GM21381 (cell line): ENCODE data around the gene MAPK8.

Experiments used
- ATAC-seq: cut with Tn5 transposase; IDR thresholded peaks from one replicate; pipeline ENCODE4 v1.9.1; 2021; ENCODE audit warnings: mild to moderate bottlenecking, moderate library complexity; ENCODE audit not compliant: unreplicated experiment

MAPK8 gene

DNA sequence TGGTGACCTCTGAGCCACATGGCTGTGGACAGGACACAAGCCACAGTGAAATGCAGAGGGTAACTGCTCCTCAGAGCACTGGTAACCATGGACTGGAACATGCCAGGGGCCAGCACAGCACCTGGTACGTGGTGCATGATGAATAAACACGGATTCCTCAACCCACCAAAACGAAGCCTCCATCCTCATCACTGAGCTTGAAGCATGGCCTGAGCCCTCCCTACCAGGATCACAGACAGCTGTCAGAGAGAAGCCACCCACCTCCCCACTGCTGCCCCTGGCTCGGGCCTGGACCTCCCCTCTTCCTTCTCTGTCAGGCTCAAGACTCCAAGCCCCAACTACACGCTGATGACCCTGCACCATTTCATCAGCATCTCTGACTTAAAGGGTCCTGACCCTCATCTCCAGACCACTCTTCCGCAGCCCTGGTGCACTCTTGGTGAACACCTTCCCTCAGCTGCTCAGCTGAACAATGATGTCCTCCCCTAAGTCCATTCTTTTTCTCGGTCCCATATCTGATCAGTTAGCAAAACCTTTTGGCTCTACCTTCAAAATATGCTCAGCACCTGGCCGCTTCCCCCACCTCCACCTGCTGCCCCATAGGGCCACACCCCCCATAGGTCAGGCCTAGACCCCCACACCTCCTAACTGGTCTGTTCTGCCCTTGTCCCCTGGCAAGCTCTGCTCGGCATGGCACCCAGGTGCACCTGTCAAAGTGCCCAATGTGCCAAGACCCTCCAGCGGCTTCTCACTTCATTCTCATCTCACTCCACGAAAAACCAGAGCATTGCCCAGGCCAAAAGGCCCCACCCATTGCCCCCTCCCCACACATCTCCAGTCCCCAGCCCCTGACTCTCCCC lies 141.1 kb downstream of the MAPK8 start:
- ATAC-seq = no peak

DNA sequence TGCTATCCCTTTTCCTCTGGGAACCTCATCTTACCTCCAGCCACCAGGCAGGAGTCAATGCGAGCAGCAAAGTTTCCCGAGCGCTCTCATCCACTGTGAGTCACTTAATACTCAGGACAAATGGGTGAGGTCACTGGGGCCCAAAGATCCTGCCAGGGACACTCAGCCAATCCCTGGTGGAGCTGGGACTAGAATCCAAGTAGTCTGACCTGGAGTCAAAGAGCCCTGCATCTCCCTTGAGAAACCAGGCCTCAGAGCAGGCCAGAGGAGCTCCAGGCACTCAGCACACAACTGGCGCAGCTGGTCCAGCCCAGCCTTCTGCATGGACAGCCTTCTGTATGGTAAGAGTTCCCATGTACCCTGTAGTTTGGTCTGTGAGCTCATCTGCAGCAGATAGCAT lies 142.3 kb downstream of the MAPK8 start:
- no peak for ATAC-seq

DNA sequence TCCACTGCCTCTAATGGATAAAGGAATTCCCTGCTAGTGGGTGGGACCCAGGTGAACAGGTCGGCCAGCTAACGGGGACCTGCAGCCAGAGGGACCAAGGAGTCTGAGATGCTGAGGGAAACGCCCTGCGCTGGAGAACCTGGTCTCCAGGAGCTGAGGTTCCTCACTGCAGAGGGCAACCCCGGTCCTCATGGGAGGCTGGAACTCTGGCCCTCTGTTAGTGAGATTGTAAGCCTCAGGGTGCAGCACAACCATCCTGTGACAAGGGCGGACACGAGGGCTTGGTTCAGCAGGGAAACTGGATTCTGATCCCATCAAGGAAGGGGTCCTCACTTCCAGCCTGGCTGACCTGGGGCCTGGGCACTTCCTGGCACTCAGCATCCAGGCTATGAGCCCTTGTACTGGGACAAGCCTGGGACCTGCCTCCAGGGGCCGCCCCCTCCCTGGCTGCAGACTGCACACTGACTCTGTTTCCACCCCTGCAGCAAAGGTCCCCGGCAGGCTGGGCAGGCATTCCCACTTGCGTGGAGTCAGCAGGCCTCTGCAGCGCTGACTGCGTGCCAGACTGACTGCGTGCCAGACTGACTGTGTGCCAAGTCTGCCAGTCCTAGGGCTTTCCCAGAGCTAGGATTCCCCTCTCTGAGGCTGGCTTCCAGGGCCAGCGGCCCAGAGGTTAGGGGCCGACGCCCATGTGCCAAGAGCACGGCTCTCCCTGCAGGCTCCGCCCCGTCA lies 143.2 kb downstream of the MAPK8 start:
- no peak for ATAC-seq

DNA sequence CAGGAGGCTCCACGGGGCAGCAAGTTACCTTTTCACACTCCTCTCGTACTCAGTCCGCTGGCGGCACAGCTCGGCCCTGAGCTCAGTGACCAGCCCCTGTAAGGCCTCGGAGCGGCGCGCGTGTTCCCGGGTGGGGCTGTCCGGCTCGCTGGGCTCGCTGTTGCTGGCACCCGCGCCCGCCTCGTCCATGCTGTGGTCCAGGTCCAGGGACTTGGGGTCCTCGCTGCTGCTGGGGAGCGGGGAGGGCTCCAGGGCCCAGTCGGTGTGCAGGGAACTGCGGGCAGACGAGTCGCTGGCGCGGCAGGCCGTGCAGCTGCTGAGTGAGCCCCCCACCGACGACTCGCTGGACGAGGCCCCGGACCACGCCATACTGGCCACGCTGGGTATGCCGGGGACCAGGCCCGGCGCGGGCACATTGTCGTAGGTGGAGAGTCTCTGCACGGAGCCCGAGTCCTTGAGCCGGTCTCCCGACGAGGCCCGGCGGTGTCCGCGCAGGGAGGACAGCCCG lies 143.8 kb downstream of the MAPK8 start:
- no peak for ATAC-seq

DNA sequence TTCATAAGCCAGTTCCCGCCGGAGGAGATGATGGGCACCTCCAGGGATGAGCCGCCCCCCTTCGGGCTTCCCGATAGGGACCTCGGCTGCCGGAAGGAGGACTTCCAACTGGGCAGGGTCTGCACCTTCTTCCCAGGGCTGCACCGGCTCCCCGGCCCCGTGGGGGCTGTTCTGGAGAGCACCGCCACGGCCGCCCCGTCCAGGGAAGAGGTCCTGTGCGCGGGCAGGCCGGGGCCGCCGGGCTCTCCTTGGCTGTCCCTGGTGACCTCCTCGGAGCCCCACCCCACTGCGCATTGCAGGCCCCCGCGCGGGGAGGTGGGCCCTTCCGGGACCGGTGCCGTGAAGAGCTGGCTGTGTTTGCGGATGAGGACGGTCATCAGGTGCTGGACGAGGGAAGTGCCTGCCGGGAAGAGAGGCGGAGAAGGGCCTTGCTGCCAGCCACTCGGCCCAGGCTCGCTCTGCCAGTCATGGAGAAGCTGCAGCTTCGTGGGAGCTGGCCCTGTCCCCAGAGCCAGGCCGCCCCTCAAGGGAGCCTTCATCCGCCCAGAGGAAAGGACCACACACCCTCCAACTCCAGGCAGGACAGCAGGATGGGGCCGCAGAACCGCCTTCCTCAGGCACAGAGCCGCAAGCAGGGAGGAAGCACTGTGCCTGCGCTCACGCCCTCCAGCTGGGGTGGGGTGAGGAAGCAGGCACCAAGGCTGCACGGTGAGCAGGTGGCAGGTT lies 144.4 kb downstream of the MAPK8 start:
- no peak for ATAC-seq

DNA sequence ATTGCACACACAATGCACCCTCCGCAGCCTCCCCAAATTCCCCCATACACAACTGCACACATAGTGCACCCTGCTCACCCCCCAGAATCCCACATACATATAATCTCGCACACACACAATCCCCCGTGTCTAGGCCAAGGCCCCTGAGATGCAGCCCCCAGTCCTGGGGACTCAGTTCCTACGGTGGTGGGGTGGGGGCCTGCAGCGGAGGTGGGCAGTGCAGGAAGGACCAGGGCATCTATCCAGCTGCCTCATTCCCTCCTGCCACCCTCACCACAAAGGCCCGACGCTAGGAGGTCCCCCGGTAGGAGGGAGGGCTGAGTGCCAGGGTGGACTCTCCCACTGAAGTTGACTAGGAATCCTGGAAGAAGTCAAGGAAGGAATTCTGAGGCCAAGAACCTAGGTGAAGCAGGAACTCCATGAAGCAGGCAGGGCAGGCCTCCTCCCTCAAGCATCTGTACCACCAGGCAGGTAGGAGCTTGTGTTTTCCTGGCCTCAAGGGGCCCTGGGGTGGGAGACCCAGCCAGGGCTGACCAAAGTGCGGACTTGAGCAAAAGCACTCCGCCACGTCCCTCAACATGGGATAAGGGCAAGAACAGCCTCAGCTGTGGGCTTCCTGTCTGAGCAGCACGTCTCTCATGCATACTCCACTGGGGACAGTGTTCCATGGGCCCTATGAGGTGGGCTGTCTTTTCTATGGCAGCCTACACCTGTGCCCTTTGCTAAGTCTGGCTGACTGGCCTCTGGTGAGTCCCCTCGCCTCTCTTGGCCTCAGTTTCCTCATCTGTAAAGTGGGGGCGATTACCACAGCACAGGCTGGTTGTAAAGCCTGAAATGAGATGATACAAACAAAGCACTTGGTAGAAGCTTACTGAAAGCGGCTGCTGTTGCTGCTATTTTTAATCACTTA lies 145.7 kb downstream of the MAPK8 start:
- ATAC-seq = no peak

DNA sequence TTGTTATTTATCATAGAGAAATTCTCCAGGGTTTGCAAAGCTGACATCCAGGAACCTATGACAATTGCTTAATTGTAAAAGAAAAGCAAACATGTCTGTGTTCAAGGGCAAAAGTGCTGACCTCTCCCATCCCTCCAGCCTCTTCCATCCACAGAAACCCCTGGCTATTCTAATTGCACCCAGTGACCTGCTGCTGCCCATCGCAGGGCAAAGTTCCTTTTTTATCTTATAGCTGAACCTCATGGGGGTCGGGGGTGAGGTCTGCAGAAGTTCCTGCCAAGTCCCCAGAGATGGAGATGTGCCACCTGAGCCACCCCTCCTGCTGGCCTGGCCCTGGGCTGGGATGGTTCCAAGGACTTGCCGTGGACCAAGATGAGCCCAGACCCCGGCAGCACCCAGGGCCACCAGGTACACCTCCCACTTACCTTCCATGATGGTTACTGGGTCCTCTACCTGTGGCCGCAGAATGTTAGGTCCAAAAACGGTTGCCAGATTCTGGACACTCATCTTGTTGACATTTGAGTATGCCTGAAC lies 146.5 kb downstream of the MAPK8 start:
- no peak for ATAC-seq

DNA sequence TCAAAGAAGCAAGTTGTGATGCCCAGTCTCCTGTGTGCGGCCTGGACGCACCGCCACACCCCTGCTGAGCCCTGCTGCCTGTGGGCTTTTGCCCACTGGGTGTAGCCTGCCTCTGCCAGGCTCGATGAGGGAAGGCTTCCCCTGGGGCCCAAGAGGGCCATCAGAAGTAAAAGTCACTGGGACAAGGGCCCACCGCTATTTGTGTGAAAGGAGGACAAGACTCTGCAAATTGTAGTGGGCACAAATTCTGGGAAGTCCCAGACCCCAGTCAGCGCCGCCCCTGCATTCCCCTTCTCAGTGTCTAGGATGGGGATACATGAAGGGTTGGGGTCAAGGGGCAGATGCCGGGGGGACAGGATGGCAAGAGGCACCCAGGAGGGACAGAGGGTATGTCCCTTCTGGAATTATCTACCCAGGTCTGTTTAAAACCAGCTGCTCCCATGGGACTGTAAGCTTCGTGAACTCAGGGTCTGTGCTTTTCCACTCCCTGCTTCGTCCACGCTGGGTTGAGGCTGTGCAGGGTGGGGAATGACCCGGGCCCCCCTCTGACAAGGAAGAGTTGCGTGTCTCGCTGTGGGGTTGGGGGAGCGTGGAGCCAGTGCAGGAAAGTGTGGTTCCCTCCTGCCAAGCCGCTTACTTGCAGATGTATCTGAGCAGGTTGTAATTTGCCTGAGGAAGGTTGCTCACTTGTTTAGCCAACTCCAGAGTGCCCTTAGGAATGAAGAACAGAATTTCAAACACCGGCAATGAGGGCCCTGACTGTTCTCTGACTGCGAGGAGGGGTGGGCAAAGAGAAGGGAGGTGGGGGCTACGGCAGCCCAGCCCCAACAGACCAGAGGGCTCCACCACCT lies 147.2 kb downstream of the MAPK8 start:
- no peak for ATAC-seq

DNA sequence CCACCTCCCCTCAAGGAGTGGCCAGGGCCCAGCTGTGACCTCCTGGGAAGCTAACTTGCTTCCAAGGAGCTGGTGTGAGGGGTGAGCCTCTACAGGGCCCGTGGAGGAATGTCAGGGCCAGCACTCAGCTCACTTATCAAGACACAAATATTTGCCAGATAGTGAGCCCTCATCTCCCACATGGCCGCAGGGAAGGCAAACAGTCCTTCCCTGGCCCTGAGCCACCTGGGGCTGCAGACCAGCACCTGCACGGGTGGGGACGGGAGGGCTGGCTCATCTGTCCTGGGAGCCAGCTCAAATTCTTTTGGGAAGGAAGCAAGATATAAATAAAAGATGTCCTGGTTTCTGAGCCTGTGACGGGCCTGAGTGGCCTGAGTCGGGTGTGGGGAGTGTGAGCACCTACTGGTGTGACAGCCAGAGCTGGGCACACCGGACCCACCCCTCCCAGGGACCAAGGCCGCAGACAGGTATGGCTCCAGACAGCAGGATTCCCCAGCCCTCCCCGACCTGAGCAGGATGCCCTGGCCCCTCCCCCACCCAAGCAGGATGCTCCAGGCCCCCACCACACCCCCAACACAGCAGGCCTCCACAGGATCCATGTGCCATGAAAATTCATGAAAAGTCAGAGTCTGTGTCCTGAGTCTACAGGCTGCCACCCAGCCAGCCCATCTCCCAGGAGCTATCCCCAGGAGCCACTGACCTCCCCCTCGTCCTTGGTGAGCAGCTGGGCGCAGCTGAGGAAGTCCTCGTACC lies 148.0 kb downstream of the MAPK8 start:
- no peak for ATAC-seq

DNA sequence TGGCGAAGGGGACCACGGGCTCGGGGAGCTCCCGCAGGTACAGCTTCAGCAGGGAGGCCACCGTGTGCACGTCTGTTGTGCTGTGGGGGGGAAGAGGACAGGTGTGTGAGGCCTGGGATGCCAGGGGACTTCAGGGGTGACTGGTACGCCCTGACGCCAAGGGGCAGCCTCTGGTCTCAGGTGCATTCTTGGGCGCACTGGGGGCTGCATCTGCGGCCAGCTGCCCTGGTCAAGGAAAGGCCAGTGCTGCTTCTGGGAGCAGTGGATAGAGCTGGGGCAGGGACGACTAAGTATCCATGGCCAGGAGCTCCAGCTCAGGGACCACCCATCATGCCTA lies 148.5 kb downstream of the MAPK8 start:
- no peak for ATAC-seq

DNA sequence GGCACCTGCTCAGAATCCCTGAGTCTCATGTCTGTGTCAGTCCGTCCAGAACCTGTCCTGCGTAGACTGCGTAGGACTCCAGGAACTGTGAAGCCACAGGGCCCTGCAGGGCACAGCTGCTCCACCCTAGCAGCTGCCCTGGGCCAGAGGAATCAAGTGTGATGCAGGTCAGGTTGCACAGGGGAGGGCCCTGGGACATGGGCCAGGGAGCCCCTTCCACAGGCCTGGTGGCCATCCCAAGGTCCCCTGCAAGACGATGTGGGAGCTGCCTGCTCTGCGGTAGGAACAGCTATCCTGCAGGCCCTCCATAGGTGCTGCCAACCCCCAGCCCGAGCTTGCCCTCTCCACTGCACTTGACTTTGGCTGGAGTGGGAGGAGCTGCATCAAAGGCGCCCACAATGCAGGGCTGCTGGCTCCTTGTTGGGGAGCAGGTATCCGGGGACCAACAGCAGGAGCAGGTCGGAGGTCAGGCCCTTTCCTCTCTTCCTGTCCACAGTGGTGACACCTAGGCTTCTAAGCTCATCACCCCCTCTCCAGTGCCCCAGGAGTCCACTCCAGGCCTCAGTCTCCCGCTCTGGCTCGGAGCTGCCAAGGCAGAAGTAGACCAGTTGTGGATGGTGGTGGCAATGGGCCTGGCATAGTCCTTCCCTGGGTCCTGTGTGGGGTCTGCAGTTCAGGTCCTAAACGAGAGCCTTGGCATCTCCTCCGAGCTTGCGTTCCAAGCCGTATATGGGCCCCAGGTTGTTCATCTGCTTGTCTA lies 149.1 kb downstream of the MAPK8 start:
- no peak for ATAC-seq

DNA sequence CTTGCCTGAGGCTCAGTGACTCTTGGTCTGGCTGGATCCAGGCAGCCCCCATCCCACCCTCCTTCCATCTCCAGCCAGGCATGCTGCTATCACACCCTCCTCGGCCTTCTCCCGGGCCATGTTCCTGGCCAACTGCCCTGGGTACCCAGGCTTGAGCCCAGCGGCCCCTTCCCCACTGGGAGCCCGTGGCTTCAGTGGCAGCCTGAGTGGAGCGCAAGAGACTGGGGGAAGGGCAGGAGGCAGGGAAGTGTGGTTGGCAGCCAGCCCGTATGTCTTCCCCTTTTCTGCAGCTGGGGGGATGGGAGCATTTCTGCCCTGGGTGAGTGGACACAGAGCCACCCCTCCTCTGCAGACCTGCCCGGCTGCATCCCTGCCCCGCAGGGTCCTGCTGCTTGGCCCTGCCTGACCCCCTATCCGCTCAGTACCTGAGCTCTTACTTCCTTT lies 149.9 kb downstream of the MAPK8 start:
- ATAC-seq = no peak

DNA sequence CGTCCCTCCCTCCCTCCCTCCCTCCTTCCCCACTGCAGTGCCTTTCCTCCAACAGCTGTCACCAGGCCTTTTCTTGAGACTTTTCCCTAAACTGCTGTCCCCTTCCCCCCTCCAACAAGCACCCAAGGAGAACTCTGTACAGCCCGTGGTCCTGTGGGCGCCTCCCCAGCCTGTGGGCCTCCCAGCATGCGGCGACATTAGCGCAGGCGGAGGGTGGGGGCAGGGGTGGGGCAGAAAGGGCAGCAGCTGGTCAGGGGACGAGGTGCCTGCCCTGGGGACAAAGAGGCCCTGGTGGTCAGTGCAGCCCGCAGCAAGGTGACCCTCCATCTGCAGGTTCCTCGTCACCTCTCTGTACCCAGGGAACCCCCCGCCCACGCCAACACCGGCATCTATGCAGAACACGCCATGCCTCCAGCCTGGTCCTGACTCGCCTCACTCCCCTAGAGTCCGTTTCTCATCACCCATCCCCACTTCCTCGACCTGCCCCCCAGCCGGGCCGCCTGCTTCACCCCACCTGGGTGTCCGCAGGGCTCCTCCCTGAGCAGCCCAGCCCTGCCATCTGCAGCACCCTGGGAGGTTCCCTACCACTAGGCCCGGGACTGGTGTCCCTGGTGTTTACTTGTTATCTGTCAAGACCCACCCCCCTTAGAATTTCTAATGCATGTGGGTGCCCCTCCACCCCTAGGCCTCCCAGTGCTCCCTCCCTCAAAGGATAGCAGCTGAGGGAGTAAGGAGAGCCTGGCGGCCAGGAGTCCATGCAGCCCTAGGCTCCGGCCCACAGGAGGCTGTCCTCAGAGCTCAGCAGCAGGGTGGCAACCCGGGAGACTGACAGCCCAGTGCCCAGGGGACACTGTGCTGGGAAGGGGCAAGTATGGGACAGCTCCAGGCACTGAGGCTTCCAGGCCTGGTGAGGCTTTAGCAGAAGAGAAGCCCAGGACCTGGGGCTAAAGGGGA lies 150.6 kb downstream of the MAPK8 start:
- ATAC-seq = no peak

DNA sequence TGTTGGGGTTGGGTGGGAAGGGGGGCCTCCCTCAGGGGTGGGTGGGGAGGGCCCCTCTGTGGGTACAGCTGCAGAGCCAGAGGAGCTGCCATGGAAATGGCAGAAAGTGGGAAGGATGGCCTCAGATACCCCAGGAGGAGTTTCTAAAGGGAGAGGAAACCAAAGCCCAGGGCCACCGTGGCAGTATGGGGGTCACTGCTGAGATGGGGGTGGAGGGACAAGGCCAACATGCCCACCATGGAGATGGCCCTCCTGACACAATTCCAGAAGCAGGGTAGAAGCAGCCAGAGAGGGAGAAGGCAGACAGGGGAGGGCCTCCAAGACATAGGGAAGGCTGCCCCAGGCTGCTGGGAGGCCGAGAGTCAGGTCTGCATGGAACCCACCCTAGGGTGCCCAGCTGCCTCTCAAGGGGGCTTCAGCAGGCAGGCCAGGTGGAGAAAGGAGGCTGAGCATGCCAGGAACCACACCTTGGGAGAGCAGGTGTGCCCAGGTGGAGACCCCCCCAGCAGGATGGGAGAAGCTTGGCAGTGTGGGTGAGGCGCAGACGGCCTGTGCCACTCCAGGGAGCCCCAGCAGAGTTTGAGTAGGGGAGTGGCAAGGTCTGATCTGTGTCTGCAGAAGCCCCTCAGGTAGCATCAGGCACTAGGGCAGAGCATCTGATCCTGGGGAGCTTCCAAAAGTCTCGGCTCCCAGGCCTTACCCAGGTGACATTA lies 151.6 kb downstream of the MAPK8 start:
- ATAC-seq = no peak

DNA sequence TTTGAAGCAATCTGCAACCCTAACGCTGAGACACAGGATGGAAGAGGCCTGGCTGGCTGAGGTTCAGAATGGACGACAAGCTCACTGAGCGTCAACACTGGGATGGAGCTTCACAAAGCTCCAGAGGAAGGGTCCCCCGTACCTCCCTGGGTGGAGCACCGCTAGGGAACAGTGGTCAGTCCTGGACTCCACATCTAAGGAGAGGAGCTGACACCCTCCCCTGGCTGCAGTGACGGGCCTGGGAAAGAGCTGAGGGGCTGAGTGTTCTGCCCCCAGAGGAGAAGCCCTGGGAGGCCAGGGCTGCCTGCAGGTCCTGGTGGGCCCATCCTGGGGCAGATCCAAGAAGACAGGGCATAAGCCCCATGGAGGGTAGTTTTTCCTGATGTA lies 152.2 kb downstream of the MAPK8 start:
- no peak for ATAC-seq
